NT2/D1 (cell line): ENCODE measurements around the gene FAR2.

Experiments
- DNase-seq: peaks from one replicate; pipeline ENCODE4 v3.0.0-alpha.2; 2011; ENCODE audit warnings: low read depth, low spot score
- H3K27me3 ChIP-seq: 2 replicates; pipeline ENCODE4 v1.6.0; 2011; ENCODE audit warnings: mild to moderate bottlenecking; ENCODE audit not compliant: insufficient read length, insufficient read depth
- H3K36me3 ChIP-seq: 2 replicates; pipeline ENCODE4 v1.6.1; 2011; ENCODE audit warnings: mild to moderate bottlenecking, low read length, mixed read lengths; ENCODE audit not compliant: insufficient read depth, insufficient read length
- H3K4me1 ChIP-seq: 2 replicates; pipeline ENCODE4 v1.5.1; 2011; ENCODE audit not compliant: insufficient read depth, insufficient read length
- H3K4me3 ChIP-seq: 2 replicates; pipeline ENCODE4 v1.5.1; 2011; ENCODE audit warnings: low read depth; ENCODE audit not compliant: insufficient read length
- H3K9ac ChIP-seq: 2 replicates; pipeline ENCODE4 v1.6.0; 2011; ENCODE audit warnings: low read depth; ENCODE audit not compliant: insufficient read length
- H3K9me3 ChIP-seq: 2 replicates; pipeline ENCODE4 v1.5.1; 2011; ENCODE audit warnings: mild to moderate bottlenecking, low read length; ENCODE audit not compliant: insufficient read depth
- SUZ12 ChIP-seq: IDR thresholded peaks from 2 replicates; pipeline ENCODE4 v1.6.1; 2011; ENCODE audit not compliant: insufficient read length, insufficient read depth; ENCODE audit errors: extremely low read depth
- YY1 ChIP-seq: IDR thresholded peaks from 2 replicates; pipeline ENCODE4 v1.6.1; 2011; ENCODE audit not compliant: insufficient read length, insufficient read depth
- ZNF274 ChIP-seq: IDR thresholded peaks from 2 replicates; pipeline ENCODE4 v1.6.1; 2011; ENCODE audit warnings: mild to moderate bottlenecking, low read depth, low read length

FAR2 gene

DNA sequence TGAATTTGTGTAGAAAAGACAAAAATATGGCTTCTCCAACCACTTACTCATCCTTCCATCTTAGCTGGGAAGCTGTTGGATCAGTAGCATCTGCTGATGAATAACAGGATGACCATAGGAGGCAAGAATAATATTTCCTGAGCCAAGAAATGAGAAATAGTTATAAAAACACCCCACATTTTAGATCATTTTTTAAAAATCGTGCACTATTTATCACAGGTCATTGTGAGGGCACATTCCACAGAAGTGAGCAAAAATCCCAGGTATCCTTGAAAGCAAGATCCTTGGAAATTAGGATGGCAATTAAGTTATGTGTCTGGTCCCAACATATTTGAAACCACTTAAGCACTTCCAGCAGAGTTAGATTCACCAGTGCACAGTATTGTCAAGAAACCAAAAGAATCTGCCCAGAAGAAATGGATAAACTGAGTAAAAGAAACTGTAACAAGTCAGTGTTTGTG is 8.4 kb downstream of the FAR2 start:
- Histone ChIP-seq H3K9ac (no peak overlapping the region), H3K27me3 (no peaks in the 10 kb centered on the region), H3K36me3 (no peaks in the 10 kb centered on the region), H3K9me3 (no peaks in the 10 kb centered on the region), H3K4me1 (no peaks in the 10 kb centered on the region), H3K4me3 (no peak overlapping the region)
- no peak for DNase-seq
- TF ChIP-seq ZNF274, result no peak

DNA sequence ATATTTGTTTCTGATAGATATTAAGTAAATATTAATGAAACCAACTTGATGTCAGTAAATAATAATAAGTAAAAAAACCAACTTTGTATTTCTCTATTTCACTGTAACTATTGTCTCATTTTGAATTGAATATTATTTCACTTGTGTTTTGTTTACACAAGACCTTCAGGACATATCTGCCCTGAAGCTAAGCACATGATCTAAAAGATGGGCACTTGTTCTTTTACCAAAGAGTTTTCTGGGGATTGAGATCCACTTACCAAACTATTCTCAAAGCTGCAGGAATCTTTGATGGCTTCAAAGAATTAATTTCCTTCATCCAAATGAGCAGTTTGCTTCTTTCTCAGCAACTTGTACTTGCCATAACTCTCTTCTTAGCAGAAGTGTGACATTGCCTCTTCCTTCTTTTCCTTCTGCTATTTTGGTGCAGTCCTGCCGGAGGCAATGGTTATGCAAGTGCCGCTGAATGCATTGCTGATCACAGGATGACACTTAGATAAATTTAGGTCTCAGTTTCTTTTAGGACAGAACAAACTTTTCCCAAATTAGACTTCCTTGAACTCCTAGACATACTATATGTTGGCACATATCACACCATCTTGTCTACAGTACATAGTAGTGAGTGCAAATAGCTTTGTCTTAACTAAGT is 9.2 kb downstream of the FAR2 start:
- no peaks in the 10 kb centered on the region for H3K36me3 ChIP-seq
- H3K9me3 ChIP-seq, result no peaks in the 10 kb centered on the region
- H3K4me1 ChIP-seq, result no peaks in the 10 kb centered on the region
- no peak overlapping the region for H3K9ac ChIP-seq
- TF ChIP-seq ZNF274 (no peak), SUZ12 (no peak), YY1 (no peak)
- no peak overlapping the region for H3K4me3 ChIP-seq
- no peak for DNase-seq
- H3K27me3 ChIP-seq, result no peaks in the 10 kb centered on the region

DNA sequence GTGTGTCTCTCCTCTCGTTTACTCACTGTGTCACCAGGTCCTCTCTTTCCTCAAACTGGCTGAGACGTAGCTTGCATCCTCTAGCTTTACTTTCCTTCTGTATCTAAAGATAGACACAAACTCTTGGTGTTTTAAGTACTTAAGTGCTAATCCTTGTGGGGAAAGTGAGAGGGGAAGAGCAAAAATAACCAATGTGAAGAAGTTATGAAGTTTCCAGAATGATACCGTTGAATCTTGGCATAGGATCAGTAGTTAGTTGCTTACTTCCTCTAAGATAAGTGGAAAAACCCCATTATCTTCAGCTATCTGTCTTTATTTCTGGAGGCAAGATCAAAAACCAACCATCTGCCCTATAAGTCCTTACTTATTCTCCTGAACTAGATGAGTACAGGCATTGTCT is 10.6 kb downstream of the FAR2 start:
- Histone ChIP-seq H3K36me3 (no peaks in the 10 kb centered on the region), H3K27me3 (no peaks in the 10 kb centered on the region), H3K4me3 (no peak overlapping the region), H3K4me1 (no peaks in the 10 kb centered on the region), H3K9ac (no peak overlapping the region), H3K9me3 (no peaks in the 10 kb centered on the region)
- no peak for TF ChIP-seq SUZ12
- TF ChIP-seq YY1, result no peak
- no peak for TF ChIP-seq ZNF274
- DNase-seq, result no peak

DNA sequence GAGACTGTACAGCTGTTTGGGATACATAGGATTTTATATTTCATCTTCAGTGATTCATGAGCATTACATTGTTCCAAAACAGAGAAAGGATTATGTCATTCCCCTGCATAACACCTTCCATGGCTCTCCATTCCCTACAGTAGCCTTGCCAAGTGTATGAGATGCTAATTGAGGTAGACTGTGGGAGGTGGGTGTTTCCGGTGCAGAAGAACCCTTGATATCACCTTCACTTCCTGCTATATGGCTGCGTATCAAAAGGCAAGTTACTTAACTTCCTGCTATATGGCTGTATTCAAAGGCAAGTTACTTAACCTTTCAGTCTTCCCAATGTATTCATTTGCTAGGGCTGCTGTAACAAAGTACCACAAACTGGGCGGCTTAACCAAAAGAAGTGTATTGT is 11.2 kb downstream of the FAR2 start:
- no peak for DNase-seq
- Histone ChIP-seq H3K4me3 (no peak overlapping the region), H3K9me3 (no peaks in the 10 kb centered on the region), H3K4me1 (no peaks in the 10 kb centered on the region), H3K27me3 (no peaks in the 10 kb centered on the region), H3K9ac (no peak overlapping the region), H3K36me3 (no peaks in the 10 kb centered on the region)
- TF ChIP-seq ZNF274 (no peak), SUZ12 (no peak), YY1 (no peak)

DNA sequence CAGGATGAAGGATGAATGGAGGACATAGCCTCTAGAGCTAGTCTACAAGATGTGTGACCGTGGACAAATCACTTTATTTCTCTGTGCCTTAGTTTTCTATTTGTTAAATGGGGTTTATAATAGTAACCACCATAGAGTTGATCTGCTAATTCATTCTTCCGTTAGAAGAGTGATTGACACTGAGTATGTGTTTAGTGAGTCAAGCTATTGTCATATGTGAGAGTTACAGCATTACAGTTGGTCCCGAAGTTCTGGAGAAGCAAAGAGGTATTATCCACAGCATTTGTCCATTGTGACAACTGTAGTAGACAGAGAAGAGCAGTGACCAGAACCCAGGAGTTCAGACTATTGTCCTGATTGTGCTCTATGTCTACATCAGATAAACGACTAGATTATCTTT is 14.1 kb downstream of the FAR2 start:
- Histone ChIP-seq H3K9ac (no peak overlapping the region), H3K9me3 (no peaks in the 10 kb centered on the region), H3K4me3 (no peak overlapping the region), H3K4me1 (no peaks in the 10 kb centered on the region), H3K27me3 (no peaks in the 10 kb centered on the region), H3K36me3 (no peaks in the 10 kb centered on the region)
- no peak for DNase-seq
- TF ChIP-seq YY1, result no peak
- TF ChIP-seq SUZ12, result no peak
- no peak for TF ChIP-seq ZNF274

DNA sequence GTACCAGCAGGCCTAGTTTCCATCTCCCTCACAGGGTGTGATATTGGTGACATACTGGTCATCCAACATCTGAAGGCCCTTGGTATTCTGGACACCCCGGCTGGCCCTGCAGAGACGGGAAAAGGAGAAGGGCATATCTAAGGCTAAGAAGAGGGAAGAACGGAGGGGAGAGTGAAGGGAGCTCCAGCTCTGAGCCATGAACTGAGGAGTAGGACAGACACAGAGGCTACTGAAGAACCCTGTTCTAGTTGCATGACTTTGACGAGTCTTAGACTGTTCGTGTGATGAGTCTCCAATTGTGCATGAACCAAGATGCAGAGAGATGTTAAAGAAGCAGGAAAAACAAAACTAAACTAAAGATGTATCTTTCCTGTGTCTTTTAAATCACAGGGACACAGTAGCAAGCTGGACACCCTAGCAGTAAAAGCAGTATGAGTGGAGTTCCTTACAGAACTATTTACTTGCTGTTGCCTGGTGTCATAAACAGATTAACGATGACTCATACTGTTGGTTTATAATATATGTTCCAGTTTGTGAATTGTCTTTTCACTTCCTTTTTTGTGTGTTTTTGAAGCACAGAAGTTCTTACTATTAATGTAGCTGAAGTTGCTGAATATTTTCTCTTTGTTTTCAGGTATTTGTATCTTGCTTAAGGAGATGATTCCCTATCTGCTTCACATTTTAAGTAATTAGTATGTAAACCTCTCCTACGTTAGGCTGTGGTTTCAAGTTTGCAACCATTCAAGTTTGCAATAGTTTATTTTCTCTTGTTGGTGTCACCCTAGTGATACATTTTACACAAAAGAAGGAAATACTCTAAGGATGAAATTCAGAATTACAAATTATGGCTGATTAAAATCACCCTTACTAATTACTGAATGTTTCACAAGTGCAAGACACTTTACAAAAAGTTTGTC is 15.7 kb downstream of the FAR2 start:
- Histone ChIP-seq H3K4me1 (no peaks in the 10 kb centered on the region), H3K27me3 (no peaks in the 10 kb centered on the region), H3K4me3 (no peak overlapping the region), H3K36me3 (no peaks in the 10 kb centered on the region), H3K9me3 (peaks cover 10% of the 10 kb centered on the region; the same call in 1 of the 2 replicates), H3K9ac (no peak overlapping the region)
- TF ChIP-seq YY1 (no peak), ZNF274 (no peak), SUZ12 (no peak)
- no peak for DNase-seq

DNA sequence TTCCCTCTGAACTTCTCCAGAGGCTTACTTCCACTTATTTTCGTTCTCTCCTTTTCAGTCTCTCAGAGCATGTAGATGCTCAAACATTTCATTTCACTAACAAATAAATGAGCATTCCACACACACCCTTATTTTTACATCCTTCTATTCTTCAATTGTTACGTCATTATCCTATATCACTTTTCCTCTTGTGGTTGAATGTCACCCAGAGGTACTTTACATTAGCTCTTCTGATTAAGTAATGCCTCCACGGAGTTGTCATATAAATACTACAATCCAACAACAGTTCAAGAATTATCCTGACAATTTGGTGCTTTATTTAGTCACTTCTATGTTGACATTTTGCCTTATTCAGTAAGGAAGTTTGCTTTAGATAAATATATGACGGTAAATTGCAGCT is 18.4 kb downstream of the FAR2 start:
- Histone ChIP-seq H3K9ac (no peak overlapping the region), H3K9me3 (peaks cover 30% of the 10 kb centered on the region; the same call in 1 of the 2 replicates), H3K27me3 (no peaks in the 10 kb centered on the region), H3K4me3 (no peak overlapping the region), H3K36me3 (no peaks in the 10 kb centered on the region), H3K4me1 (no peaks in the 10 kb centered on the region)
- no peak for DNase-seq
- TF ChIP-seq SUZ12, result no peak
- TF ChIP-seq YY1, result no peak
- TF ChIP-seq ZNF274, result no peak
